WTC11 (cell line): Measurements from ENCODE around the gene ABHD3.

Source experiments
- IRF2 ChIP-seq: sonication (generic); formaldehyde crosslinking; IDR thresholded peaks from 2 replicates; pipeline ENCODE4 v1.8.0; 2022; ENCODE audit warnings: low read depth, missing genetic modification reagents, borderline replicate concordance
- JAZF1 ChIP-seq: fragments of 250-450 bp; sonication (Bioruptor Pico); IDR thresholded peaks from 2 replicates; pipeline ENCODE4 v1.9.0; 2021; ENCODE audit warnings: moderate library complexity, mild to moderate bottlenecking, inconsistent platforms
- SP1 ChIP-seq: sonication (generic); formaldehyde crosslinking; conservative IDR thresholded peaks from 2 replicates; pipeline ENCODE4 v1.8.1; 2022; ENCODE audit warnings: missing genetic modification reagents
- ZNF121 ChIP-seq: sonication (generic); formaldehyde crosslinking; IDR thresholded peaks from 2 replicates; pipeline ENCODE4 v1.8.0; 2023; ENCODE audit warnings: missing genetic modification reagents
- TF ChIP-seq, protein P1 (sequence below): fragments of 200-600 bp; IDR thresholded peaks from 2 replicates; pipeline ENCODE4 v1.8.0; 2022; ENCODE audit warnings: antibody characterized with exemption
- TF ChIP-seq, protein P2 (sequence below): sonication (generic); formaldehyde crosslinking; IDR thresholded peaks from 2 replicates; pipeline ENCODE4 v1.8.1; 2023; ENCODE audit warnings: mild to moderate bottlenecking, missing genetic modification reagents, moderate library complexity
- TF ChIP-seq, protein P3 (sequence below): sonication (generic); formaldehyde crosslinking; IDR thresholded peaks from 2 replicates; pipeline ENCODE4 v1.8.0; 2022; ENCODE audit warnings: mild to moderate bottlenecking, missing genetic modification reagents
- TF ChIP-seq, protein P4 (sequence below): sonication (generic); formaldehyde crosslinking; IDR thresholded peaks from 2 replicates; pipeline ENCODE4 v1.8.1; 2022; ENCODE audit warnings: low read depth, mild to moderate bottlenecking, moderate library complexity, missing genetic modification reagents, borderline replicate concordance
- TF ChIP-seq, protein P5 (sequence below): sonication (generic); formaldehyde crosslinking; conservative IDR thresholded peaks from 2 replicates; pipeline ENCODE4 v1.8.1; 2022; ENCODE audit warnings: mild to moderate bottlenecking, missing genetic modification reagents

DNA sequence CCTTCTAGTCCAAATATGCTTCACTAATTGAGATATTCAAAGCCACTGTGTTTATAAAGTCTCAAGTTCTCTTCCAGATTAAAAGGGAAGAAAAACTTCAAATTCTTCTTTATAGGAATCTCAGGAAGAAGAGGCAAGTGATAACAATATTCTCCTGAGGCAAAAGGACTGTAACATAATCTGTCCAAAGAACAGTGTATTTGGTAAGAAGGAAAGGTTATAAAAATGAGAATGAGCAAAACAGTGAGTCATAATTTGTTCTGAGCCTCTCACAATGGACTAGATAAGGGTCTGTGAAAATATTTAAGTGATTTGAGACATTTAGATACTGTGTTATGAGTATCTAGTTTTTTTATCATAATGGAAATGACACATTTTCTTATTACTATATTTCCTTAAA, 48.2 kb downstream of the ABHD3 start:
- TF ChIP-seq, protein P1, sequence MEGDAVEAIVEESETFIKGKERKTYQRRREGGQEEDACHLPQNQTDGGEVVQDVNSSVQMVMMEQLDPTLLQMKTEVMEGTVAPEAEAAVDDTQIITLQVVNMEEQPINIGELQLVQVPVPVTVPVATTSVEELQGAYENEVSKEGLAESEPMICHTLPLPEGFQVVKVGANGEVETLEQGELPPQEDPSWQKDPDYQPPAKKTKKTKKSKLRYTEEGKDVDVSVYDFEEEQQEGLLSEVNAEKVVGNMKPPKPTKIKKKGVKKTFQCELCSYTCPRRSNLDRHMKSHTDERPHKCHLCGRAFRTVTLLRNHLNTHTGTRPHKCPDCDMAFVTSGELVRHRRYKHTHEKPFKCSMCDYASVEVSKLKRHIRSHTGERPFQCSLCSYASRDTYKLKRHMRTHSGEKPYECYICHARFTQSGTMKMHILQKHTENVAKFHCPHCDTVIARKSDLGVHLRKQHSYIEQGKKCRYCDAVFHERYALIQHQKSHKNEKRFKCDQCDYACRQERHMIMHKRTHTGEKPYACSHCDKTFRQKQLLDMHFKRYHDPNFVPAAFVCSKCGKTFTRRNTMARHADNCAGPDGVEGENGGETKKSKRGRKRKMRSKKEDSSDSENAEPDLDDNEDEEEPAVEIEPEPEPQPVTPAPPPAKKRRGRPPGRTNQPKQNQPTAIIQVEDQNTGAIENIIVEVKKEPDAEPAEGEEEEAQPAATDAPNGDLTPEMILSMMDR = no peak
- TF ChIP-seq, protein P2, sequence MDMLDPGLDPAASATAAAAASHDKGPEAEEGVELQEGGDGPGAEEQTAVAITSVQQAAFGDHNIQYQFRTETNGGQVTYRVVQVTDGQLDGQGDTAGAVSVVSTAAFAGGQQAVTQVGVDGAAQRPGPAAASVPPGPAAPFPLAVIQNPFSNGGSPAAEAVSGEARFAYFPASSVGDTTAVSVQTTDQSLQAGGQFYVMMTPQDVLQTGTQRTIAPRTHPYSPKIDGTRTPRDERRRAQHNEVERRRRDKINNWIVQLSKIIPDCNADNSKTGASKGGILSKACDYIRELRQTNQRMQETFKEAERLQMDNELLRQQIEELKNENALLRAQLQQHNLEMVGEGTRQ (CRISPR knock-in tag) = no peak
- no peak for TF ChIP-seq IRF2 (CRISPR knock-in tag)
- TF ChIP-seq, protein P3, sequence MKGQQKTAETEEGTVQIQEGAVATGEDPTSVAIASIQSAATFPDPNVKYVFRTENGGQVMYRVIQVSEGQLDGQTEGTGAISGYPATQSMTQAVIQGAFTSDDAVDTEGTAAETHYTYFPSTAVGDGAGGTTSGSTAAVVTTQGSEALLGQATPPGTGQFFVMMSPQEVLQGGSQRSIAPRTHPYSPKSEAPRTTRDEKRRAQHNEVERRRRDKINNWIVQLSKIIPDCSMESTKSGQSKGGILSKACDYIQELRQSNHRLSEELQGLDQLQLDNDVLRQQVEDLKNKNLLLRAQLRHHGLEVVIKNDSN (CRISPR knock-in tag) = no peak
- TF ChIP-seq ZNF121 (CRISPR knock-in tag) = no peak
- TF ChIP-seq JAZF1 = no peak
- TF ChIP-seq, protein P4, sequence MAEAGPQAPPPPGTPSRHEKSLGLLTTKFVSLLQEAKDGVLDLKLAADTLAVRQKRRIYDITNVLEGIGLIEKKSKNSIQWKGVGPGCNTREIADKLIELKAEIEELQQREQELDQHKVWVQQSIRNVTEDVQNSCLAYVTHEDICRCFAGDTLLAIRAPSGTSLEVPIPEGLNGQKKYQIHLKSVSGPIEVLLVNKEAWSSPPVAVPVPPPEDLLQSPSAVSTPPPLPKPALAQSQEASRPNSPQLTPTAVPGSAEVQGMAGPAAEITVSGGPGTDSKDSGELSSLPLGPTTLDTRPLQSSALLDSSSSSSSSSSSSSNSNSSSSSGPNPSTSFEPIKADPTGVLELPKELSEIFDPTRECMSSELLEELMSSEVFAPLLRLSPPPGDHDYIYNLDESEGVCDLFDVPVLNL = no peak
- TF ChIP-seq SP1 (CRISPR knock-in tag) = no peak
- TF ChIP-seq, protein P5, sequence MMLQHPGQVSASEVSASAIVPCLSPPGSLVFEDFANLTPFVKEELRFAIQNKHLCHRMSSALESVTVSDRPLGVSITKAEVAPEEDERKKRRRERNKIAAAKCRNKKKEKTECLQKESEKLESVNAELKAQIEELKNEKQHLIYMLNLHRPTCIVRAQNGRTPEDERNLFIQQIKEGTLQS (CRISPR knock-in tag) = no peak
